Uterus (tissue), 2 donors: ENCODE results near the gene ANKRD6.

Source experiments
- CTCF ChIP-seq, 4 experiments: fragments of 200-600 bp in 2 of 4; fragments of 450-650 bp in 2 of 4; sonication (generic) in 2 of 4; IDR thresholded peaks; one replicate each; pipeline ENCODE4 v1.5.1; 2016 to 2019; ENCODE audit warnings: antibody characterized with exemption in 4 of 4, mild to moderate bottlenecking in 2 of 4, moderate library complexity in 1 of 4
- POLR2A ChIP-seq, 2 donors: fragments of 450-650 bp; IDR thresholded peaks; one replicate each; pipeline ENCODE4 v1.6.1; 2016; ENCODE audit warnings: antibody characterized with exemption in 2 of 2, mild to moderate bottlenecking in 1 of 2, moderate library complexity in 1 of 2

- TF ChIP-seq POLR2A (IDR thresholded peaks at IDR 0.05) (no peak), CTCF (IDR thresholded peaks at IDR 0.05) (no peak)
These were observed 210.5 kb downstream of the ANKRD6 start for GRCh38 chr6:89643406-89643805.
